Right ventricle myocardium superior (tissue), 1 donor: ENCODE measurements around the gene FLVCR2. TPM values are rescaled to one million over a fixed set of nuclear protein-coding genes. Genes with fewer than 3 reads are reported as not detected.

Experiments
- ATAC-seq: fragments of 200-7000 bp; cut with Tn5 transposase; one replicate; pipeline ENCODE4 v1.9.1; 2020; ENCODE audit warnings: mild to moderate bottlenecking; ENCODE audit not compliant: poor library complexity
- DNase-seq: peaks from one replicate; pipeline ENCODE4 v3.0.0-alpha.2; 2020
- intact Hi-C: fragments of 100-400 bp; cut with DNase I; formaldehyde crosslinking; loops from one replicate; pipeline ENCODE4 v1.11.2; 2022
- total RNA-seq: library from RNA; stranded (reverse); fragmentation: NEBNext Ultra II Directional; extraction: Animal tissue kit (Norgen Biotek cat#: 25700); gene quantifications from one replicate; pipeline ENCODE4 v1.2.1, GENCODE V29; 2021
- donor health status: DM: no; HTN: yes; CAD: no; lungs with severe emphysema.

Gene FLVCR2
- total RNA-seq, 1 donor from 2014 or later, result 2.1 TPM

DNA sequence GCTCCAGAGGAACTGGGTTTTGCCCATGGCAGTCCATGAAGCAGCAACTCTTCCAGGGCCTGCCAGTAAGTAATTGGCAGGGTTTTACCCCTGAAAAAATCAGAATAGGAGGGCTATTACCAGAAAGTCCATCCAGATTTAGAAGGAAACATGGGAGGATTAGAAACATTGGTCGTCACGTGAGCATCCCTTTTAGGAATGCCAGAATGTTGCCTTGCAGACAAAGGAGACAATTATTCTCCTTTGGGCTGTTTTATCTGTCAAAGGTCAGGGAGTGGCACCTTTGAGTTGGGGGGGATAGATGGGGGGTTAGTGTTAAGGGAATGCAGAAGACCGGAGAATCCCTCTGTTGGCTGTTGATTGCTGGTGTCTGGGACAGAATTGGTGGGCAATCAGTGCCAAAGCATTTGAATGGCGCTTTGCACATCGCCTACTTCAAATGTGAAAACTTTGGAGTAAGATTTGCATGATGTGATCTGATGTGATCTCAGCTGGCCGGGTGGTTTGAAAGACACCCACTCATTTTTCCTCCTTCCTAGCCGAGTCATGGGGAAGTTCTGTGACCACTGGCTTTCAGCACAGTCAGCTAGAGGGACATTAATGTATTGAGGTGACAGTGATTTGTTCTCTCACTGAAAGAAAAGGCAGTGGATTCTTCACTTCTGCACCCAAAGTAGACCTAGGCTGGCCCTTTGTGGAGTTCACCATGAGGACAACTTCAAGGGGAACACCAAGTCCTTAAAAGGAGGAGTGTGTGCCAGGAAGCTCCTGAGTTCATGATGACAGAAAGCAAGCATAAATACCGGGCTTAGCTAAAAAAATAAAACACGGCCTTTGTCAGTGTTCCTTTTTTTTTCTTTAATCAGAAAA lies 31.4 kb downstream of the FLVCR2 start:
- intact Hi-C loops, result no loop called here
- peak; percentile 54 for ATAC-seq
- DNase-seq, result no peak

DNA sequence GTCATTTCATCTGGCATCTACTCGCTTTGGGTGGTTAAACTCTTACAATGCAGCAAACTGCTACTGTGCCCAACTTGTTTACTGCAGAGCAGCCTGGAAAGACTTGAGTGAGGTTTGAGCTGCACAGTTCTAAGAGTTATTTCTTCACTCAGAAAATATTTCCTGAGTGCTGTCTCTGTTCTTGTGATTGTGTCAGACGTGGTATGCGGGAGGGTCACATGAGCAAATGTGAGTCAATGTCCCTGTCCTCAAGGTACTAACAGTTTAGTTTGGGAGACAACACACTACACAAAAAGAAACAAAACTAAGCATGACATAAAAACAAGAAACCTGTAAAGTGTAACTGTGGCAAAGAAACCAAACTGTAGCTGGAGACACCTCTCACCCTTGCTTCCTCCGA lies 32.4 kb downstream of the FLVCR2 start:
- ATAC-seq (no peak), DNase-seq (no peak)
- intact Hi-C loops, result no loop called here

DNA sequence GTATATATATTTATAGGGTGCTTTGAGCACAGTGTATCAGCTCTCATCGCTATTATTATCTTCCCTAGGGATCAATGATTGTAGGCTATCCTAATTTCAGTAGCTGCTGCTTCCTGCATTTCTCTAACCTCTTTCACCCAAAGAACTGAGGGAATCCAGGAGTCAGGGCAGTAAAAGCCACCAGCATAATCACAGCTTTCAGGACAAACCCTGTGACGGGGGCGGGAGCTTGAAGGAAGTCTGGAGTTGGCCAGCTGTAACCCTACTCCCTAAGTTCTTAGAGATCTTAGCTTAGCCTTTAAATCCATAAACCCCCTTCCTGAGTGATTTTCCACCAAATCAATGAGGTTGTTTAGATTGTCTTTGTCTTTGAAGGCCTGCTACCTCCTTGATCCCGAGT lies 33.7 kb downstream of the FLVCR2 start:
- DNase-seq (no peak), ATAC-seq (no peak)
- intact Hi-C loops, result no loop called here

DNA sequence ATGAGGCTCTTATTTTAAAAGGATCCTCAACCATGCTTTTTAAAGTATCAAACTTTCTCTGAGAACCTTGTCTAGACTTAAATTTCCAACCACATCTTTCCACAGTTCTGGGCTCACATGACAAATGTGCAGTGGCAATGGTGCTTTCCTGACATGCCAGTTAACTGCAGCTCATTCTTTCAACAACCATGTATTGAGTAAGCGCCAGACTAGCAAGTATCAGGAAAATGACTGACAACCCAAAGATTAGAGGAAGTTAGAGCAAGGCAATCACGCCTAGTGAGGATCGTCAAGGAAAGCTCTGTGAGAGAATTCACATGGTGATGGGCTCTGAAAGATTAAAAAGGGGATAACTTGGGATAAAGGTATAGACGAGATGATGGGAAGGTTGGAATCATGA lies 35.8 kb downstream of the FLVCR2 start:
- no peak for ATAC-seq
- intact Hi-C loops, result no loop called here

DNA sequence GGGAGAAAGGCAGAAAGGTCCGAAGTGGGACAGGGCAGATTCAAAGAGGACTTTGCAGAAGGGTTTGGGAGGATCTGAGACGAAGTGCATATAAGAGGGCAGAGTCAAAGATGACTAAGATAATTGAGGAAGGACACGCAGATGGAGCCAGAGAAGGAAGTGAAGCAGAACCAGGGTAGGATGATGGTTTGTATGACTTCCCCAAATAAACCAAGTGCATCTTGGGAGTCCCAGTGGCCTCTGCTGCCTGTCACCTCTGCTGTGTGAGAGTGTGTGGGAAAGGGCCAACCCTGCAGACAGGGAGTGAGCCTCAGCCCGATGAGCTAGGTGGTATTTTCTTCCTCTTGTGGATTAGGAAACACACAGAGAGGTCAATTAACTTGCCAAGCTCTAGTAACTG lies 36.8 kb downstream of the FLVCR2 start:
- ATAC-seq, result peak; percentile 65
- intact Hi-C loops, result no loop called here
- peak; percentile 51 for DNase-seq

More for the DNA sequence above, 35.8 kb downstream of the FLVCR2 start:
- no peak for DNase-seq

DNA sequence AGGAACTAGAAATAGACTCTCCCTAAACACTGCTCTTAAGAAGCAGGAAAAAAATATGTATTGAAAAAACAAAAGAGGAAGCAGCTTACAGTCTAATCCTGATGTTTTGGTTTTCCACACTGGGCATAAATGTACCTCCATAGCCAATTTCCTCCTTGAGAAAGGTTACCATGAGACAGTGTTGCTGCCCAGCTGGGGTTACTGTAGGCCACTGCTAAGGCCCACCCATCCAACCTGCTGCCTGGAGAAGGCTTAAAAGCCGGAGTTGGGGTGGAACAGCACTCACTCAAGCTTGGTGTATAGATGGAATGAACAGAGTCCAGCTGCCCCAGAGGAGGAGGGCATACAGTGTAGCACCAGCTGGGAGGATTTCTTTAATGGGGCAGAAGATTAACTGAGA lies 41.1 kb downstream of the FLVCR2 start:
- intact Hi-C loops, result no loop called here
- ATAC-seq, result no peak
- no peak for DNase-seq

DNA sequence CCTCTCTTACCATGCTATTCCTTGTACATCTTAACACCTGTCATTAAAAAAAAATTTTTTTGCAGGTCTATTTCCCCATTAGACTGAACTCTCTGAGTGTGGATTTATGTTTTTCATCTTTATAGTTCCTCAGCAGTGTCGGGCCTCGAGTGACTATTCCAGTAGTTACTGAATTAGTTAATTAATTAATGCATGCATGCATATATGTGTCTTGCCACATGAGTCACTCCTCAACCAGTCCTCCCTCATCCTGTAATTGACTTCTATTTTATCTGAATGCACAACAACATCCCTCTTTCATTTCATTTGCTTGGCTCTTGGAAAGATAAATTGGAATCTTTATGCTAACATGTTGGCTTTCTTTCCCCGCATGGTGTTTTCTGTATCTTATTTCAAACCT lies 46.6 kb downstream of the FLVCR2 start:
- no peak for ATAC-seq
- intact Hi-C loops, result no loop called here
- no peak for DNase-seq

DNA sequence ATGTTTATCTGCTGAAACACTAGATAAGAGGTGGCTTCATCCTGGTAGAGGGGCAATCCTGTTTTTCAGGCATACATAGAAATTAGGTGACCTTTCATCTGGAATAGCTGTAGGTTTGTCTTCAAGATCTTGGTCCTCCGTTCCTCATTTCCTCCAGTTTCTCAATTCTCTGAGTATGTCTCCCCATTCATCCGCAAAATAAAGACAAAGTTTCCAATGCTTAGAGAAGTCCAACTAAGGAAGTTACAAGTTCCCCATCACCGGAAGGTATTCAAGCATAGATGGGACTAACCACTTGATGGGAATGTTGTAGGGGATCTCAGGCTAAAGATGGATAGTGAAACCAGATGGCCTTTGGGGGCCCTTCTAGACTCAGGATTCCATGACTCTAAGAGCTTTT lies 48.0 kb downstream of the FLVCR2 start:
- intact Hi-C loops, result no loop called here
- ATAC-seq (no peak), DNase-seq (no peak)

DNA sequence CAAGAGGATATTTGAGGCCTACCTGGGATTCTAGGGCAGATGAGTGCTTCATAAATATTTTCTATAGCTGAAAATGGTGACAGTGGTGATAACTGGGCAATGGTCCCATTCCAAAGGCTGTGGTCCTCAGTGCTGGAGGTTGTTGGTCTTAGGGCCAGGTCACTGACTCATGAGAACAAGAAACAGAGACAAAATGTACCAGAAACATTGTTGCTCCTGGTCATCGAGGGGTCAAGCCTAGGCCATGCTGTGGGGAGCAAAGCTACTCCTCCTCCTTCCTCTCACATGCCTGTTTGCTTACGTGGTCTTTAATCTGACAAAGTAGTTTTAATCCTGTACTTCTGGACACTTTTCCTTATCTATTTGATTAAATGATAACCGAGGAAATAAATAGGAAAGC lies 48.4 kb downstream of the FLVCR2 start:
- intact Hi-C loops, result no loop called here
- ATAC-seq, result no peak
- no peak for DNase-seq

DNA sequence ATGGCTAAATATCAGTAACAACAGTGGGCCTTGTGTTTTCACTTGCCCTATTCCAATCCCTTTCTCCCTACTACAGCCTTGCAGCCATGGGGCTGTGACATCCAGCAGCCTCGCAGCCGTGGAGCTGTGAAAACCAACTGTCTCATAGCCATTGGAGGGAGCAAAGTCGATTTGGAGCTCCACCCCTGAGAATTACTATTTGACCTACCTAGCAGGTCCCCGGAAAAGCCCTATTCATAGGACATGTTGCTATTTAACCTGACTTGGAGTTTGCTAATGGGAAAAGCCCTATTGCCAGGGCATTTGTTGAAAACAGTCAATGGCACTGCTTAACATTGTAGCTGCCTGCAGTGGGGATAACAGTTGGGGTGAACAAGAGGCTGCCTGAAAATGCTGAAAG lies 49.0 kb downstream of the FLVCR2 start:
- intact Hi-C loops, result no loop called here
- no peak for DNase-seq
- no peak for ATAC-seq

DNA sequence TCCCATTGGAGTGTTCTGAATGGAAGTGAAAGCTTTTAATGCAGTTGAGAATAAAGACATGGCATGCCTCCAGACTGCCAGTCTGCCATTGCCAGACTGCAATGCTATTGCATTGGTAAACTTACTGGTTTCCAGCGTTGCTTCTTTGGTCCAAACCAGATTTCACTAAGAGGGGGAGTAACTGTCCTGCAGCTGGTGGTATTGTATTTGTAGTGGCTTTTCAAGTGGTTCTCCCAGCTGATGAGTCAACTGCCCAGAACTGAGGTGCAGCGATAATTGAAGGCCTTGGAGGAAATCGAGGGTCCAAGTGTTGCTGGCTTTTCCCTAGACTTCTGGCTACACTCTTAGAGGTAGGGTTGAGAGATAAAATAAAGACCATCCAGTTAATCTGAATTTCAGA lies 50.4 kb downstream of the FLVCR2 start:
- ATAC-seq (no peak), DNase-seq (no peak)
- intact Hi-C loops, result no loop called here

DNA sequence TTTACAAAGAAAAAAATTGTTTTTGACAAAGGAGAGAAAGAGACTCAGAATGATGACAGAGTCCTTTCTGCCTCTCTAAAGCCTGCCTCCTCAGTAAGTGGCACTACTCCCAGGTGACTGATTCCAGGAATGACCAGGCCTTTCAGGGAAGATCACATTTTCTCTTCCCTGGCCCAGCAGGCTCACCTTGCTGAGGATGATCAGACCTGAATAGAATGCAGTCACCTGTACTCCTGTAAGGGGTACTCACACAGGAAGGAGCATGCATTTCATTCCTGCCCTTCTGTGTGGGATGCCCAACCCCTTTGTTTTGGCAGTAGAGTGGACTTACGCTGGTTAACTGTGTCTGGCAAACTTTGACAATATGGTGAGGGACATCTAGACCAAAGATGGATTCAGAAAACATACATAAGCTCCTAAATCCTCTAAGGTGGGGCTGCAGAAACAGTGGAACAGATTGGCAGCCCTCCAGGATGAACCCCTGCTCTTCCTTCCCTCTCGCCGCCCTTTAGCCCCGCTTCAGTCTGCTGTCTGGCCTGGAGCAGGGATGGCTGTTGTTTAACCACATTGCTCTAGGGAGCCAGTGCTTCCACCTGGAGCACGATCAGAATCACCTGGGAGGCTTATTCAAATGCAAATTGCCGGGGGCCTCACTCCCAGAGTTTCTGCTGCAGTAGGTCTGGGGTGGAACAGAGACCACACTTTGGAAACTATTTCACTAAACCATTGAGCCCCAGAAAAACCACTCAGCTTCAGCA lies 52.5 kb downstream of the FLVCR2 start:
- ATAC-seq (no peak), DNase-seq (no peak)
- intact Hi-C loops, result no loop called here

DNA sequence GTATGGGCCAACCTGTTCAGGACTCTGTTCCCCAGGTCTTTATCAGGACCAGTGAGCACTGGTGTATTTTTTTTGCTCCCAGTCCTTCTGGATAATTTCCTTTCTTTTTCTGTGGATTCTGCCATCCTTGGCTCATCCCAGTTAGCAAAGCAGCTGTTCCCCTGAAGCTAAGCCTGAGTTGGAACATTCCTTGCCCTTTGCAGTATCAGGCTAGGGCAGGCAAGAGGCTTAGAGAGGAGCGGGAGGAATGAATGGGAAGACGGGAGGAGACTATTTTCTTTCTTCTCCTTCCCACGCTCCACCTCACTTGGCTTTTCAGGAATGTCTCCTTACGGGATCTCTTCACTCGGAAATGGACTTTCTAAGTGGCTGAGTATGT lies 53.0 kb downstream of the FLVCR2 start:
- DNase-seq (no peak), ATAC-seq (no peak)
- intact Hi-C loops, result no loop called here

DNA sequence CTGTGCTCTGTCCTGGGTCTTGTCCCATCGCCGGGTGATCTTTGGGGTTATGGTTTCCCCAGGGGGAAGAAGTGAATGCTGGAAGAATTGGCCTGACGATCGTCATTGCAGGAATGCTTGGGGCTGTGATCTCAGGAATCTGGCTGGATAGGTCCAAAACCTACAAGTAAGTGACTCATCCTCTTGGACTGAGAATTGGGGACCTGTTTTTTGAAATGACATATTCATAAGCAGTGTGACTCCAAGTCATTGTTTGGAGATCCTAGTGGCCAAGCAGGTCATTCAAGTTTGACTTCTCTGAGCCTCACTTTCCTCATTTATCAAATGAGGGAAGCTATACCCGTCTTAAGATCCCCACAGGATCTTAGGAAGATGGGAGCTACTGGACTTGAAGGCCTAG lies 56.4 kb downstream of the FLVCR2 start:
- intact Hi-C loops, result no loop called here
- ATAC-seq (no peak), DNase-seq (no peak)

DNA sequence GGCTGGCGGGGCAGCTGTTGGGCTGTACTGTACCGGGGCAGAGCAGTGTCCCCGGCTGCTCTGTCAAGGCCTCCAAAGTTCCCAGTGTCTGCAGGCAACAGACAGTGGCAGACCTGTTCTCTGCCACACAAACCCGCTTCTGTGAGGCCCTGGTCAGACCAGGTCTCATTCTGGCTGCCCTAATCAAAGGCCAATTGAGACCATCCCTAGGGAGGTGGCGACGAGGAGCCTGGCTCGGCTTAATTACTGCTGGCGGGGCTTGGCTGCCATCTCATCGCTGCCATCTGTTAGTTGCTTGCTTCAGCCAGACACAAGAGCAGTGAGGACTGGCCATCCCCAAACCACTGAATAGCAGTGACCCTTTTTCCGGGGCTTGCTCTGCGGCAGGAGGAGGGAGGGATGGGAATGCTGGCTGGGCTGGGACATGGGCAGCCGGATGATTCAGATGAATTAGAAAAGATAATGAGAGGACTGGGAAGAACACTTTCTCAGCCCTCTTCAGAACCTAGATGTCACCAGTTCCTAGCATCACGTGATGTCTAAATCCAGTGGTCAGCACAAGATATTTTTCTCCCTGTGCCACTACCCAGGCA lies 57.8 kb downstream of the FLVCR2 start:
- DNase-seq (no peak), ATAC-seq (no peak)
- intact Hi-C loops, result no loop called here

DNA sequence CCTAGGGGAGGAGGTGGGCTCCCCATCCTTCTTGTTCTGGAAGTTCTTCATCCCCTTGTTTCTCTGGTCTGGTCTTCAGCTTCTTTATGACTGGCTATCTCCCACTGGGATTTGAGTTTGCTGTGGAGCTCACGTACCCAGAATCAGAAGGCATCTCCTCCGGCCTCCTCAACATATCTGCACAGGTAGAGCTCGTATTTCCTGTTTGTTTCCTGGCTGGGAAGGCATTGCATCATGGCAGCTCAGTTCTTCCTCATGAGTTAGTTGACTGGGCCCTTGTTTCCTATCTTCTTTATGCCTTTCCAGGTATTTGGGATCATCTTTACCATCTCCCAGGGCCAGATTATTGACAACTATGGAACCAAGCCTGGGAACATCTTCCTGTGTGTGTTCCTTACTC lies 62.5 kb downstream of the FLVCR2 start:
- no peak for ATAC-seq
- intact Hi-C loops, result no loop called here
- DNase-seq, result no peak

DNA sequence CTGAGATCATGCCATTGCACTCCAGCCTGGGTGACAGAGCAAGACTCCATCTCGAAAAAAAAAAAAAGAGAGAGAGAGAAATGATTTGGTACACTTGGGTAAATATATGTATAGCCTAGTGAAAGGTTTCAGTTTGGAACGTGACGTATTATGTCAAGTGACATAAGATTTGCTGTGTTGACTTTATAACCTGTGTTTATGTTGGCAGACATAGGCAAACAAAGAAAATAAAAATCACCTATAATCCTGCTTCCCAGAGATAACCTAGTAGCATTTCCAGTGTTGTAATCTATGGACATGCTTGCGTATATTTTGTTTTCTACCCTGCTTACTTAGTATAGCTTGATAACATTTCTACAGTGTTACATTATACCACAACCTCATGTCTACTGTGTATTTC lies 65.6 kb downstream of the FLVCR2 start:
- intact Hi-C loops, result no loop called here
- ATAC-seq, result no peak
- no peak for DNase-seq

DNA sequence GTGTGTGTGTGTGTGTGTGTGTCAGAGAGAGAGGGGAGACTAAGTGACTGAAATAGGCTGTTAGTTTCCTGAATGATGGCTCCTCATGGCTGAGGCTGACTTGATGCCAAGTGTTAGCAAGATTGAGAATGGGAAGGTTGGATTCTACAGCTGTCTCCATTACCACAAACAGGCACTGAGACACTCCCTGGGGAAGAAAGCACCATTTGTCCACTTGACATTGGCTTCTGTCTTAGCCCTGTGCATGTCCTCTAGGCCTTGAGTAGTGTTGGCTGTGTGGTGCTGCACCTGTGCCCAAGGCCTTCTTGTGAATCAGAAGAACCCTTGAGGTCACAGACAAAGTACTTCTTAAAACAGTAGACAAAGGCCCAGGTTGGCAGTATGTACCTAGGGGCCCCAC lies 66.6 kb downstream of the FLVCR2 start:
- ATAC-seq (no peak), DNase-seq (no peak)
- intact Hi-C loops, result no loop called here

DNA sequence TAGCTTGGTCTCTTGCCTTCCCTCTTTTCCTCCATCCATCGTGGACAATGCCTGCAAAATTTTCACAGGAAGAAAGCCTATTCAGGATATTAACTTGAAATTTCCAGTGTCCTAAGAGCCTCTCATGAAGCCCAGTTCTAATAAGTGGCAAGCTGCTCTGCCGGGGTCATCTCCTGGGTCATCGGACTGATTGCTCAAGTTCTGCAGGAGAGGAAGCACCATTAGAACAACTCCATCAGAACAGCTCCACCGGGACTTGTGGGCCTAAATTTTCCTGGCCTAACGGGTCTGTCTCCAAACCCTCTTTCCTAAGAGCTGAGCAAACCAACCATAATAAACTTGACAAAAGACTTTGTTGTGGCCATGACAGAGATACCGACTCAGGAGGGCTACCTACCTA lies 68.3 kb downstream of the FLVCR2 start:
- DNase-seq (no peak), ATAC-seq (no peak)
- intact Hi-C loops, result no loop called here

DNA sequence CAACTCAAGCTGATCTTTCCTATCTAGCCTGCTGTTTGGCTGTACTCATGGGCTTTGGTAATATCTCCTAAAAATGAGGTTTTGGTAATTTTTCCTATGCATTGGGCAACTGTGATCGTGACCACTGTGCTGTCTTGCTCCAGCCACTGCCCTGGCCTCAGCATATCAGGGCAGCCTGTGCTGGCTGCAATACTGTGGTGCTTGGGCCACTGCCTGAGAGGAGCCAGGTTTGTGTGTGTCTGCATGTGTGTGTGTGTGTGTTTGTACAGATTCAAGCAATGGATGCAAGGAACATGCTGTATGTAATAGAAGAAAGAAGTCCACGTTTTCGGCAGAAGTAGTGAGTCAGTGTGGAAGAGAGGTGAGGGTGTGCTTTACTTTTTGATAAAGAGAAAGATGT lies 69.2 kb downstream of the FLVCR2 start:
- DNase-seq (peak; percentile 60), ATAC-seq (peak; percentile 76)
- intact Hi-C loops, result no loop called here
